Keratinocyte (primary cell): ENCODE data around the gene CCL27. TPM values are rescaled to one million over a fixed set of nuclear protein-coding genes. Genes with fewer than 3 reads are reported as not detected.

Experiments
- DNase-seq: peaks from one replicate; pipeline ENCODE4 v3.0.0-alpha.2; 2011; ENCODE audit warnings: low read depth, missing footprints, low spot score
- FAIRE-seq: peaks from 2 replicates; lab custom pipeline; 2011; peaks lifted over from hg19 to GRCh38; lab: Jason Lieb, UNC
- H2AFZ ChIP-seq: 2 replicates; pipeline ENCODE4 v1.6.0; 2012; ENCODE audit warnings: low read length, control low read depth, inconsistent platforms; ENCODE audit not compliant: control insufficient read depth
- H3K27ac ChIP-seq: 2 replicates; pipeline ENCODE4 v1.5.1; 2011; ENCODE audit warnings: low read length; ENCODE audit not compliant: control insufficient read depth, insufficient read depth
- H3K27me3 ChIP-seq: 3 replicates; pipeline ENCODE4 v1.6.0; 2011; ENCODE audit warnings: low read length; ENCODE audit not compliant: control insufficient read depth, insufficient read depth; ENCODE audit errors: extremely low read depth
- H3K36me3 ChIP-seq, 2 experiments: 2 replicates in 1 of 2; 3 replicates in 1 of 2; pipeline ENCODE4 v1.5.1; 2011; ENCODE audit warnings: low read length in 2 of 2, mild to moderate bottlenecking in 1 of 2; ENCODE audit not compliant: control insufficient read depth in 2 of 2, insufficient read depth in 2 of 2; ENCODE audit errors: extremely low read depth in 1 of 2
- H3K4me1 ChIP-seq: 3 replicates; pipeline ENCODE4 v1.5.1; 2011; ENCODE audit warnings: low read length; ENCODE audit not compliant: control insufficient read depth, insufficient read depth; ENCODE audit errors: extremely low read depth
- H3K4me2 ChIP-seq: 3 replicates; pipeline ENCODE4 v1.6.0; 2011; ENCODE audit warnings: low read depth, low read length; ENCODE audit not compliant: control insufficient read depth, insufficient read depth; ENCODE audit errors: extremely low read depth
- H3K4me3 ChIP-seq, 3 experiments: fragments of 200-600 bp in 1 of 3; sonication (generic) in 1 of 3; 2 replicates in 2 of 3; 3 replicates in 1 of 3; pipeline ENCODE4 v1.5.1; 2011 to 2016; ENCODE audit warnings: low read length in 3 of 3, mild to moderate bottlenecking in 3 of 3, control low read depth in 2 of 3, inconsistent platforms in 1 of 3, low read depth in 1 of 3, mixed read lengths in 1 of 3, mixed run types in 1 of 3, moderate library complexity in 1 of 3; ENCODE audit not compliant: control insufficient read depth in 2 of 3, insufficient read depth in 2 of 3; ENCODE audit errors: extremely low read depth in 1 of 3
- H3K79me2 ChIP-seq: 2 replicates; pipeline ENCODE4 v1.6.0; 2012; ENCODE audit warnings: low read length; ENCODE audit not compliant: control insufficient read depth, insufficient read depth
- H3K9ac ChIP-seq: 3 replicates; pipeline ENCODE4 v1.6.0; 2011; ENCODE audit warnings: low read length; ENCODE audit not compliant: control insufficient read depth, insufficient read depth; ENCODE audit errors: extremely low read depth
- H3K9me1 ChIP-seq: 3 replicates; pipeline ENCODE4 v1.6.0; 2011; ENCODE audit warnings: low read length; ENCODE audit not compliant: control insufficient read depth, insufficient read depth; ENCODE audit errors: extremely low read depth
- H3K9me3 ChIP-seq: 2 replicates; pipeline ENCODE4 v1.5.1; 2012; ENCODE audit warnings: low read depth, low read length; ENCODE audit not compliant: control insufficient read depth
- H4K20me1 ChIP-seq: 3 replicates; pipeline ENCODE4 v1.6.0; 2011; ENCODE audit warnings: low read length; ENCODE audit not compliant: control insufficient read depth, insufficient read depth; ENCODE audit errors: extremely low read depth
- EZH2 ChIP-seq: IDR thresholded peaks from one replicate; pipeline ENCODE4 v1.6.1; 2012; ENCODE audit warnings: inconsistent platforms, mild to moderate bottlenecking, low read length, moderate library complexity
- dilution Hi-C: fragments of 300-500 bp; cut with MboI; formaldehyde crosslinking; loops from one replicate; pipeline ENCODE4 v1.7.0; 2020; ENCODE audit warnings: low sequenced_read_pairs; ENCODE audit not compliant: extremely low pct_ligation_motif_present
- polyA plus RNA-seq, 5 experiments: library from polyadenylated mRNA; depleted of rRNA in 3 of 5; stranded (reverse) in 3 of 5; stranded (forward) in 1 of 5; unstranded in 1 of 5; fragments of >200 nt; gene quantifications; 1 replicate in 1 of 5; 2 replicates in 3 of 5; 3 replicates in 1 of 5; pipeline versions ENCODE4 v1.2.1 to v1.2.3, GENCODE V29; 2011 to 2012; ENCODE audit warnings: missing spikeins in 2 of 5, low read depth in 1 of 5, low replicate concordance in 1 of 5
- TF ChIP-seq, protein P1 (sequence below), 3 experiments: IDR thresholded peaks in 1 of 3; conservative IDR thresholded peaks in 1 of 3; optimal IDR thresholded peaks in 1 of 3; 2 replicates in 2 of 3; 3 replicates in 1 of 3; pipeline versions ENCODE3 to v1.5.1; 2011; ENCODE audit warnings: low read length in 3 of 3, mild to moderate bottlenecking in 3 of 3, moderate library complexity in 2 of 3, control low read depth in 1 of 3, inconsistent platforms in 1 of 3; ENCODE audit not compliant: insufficient read depth in 2 of 3; ENCODE audit errors: extremely low read depth in 1 of 3

The CCL27 gene
- polyA plus RNA-seq, 1 donor (not counting 4 experiments of a cell fraction or from before 2014, with no cell fraction given) = 0.46 TPM

- FAIRE-seq (no peak), DNase-seq (no peak)
- H3K9ac ChIP-seq = peak overlapping the region; percentile 25
- H3K4me2 ChIP-seq = peak overlapping the region; percentile 97
- H3K4me3 ChIP-seq = peak overlapping the region in 1 of 3 experiments; percentile 24
- no peak overlapping the region for H2AFZ ChIP-seq
- dilution Hi-C loops = no loop called here
- peaks cover under 1% of the 10 kb centered on the region for H3K27me3 ChIP-seq
- H3K4me1 ChIP-seq = peaks cover 28% of the 10 kb centered on the region
- no peaks in the 10 kb centered on the region for H3K9me3 ChIP-seq
- H3K79me2 ChIP-seq = peaks cover 25% of the 10 kb centered on the region
- H4K20me1 ChIP-seq = peaks cover 2% of the 10 kb centered on the region
- H3K27ac ChIP-seq = no peak overlapping the region
- H3K36me3 ChIP-seq = peaks cover 11 to 12% of the 10 kb centered on the region in 2 experiments
- H3K9me1 ChIP-seq = no peaks in the 10 kb centered on the region
- TF ChIP-seq EZH2 = no peak
- TF ChIP-seq, protein P1, sequence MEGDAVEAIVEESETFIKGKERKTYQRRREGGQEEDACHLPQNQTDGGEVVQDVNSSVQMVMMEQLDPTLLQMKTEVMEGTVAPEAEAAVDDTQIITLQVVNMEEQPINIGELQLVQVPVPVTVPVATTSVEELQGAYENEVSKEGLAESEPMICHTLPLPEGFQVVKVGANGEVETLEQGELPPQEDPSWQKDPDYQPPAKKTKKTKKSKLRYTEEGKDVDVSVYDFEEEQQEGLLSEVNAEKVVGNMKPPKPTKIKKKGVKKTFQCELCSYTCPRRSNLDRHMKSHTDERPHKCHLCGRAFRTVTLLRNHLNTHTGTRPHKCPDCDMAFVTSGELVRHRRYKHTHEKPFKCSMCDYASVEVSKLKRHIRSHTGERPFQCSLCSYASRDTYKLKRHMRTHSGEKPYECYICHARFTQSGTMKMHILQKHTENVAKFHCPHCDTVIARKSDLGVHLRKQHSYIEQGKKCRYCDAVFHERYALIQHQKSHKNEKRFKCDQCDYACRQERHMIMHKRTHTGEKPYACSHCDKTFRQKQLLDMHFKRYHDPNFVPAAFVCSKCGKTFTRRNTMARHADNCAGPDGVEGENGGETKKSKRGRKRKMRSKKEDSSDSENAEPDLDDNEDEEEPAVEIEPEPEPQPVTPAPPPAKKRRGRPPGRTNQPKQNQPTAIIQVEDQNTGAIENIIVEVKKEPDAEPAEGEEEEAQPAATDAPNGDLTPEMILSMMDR (optimal IDR thresholded peaks at IDR 0.05 in 1 of 3, IDR thresholded peaks at IDR 0.05 in 1 of 3, conservative IDR thresholded peaks at IDR 0.05 in 1 of 3; ENCODE audit: extremely low read depth in 1 of 3, insufficient read depth in 2 of 3, low read length in 3 of 3) = no peak
Observed at GRCh38 chr9:34635556-34635955, 26.9 kb downstream of the CCL27 start.

DNA sequence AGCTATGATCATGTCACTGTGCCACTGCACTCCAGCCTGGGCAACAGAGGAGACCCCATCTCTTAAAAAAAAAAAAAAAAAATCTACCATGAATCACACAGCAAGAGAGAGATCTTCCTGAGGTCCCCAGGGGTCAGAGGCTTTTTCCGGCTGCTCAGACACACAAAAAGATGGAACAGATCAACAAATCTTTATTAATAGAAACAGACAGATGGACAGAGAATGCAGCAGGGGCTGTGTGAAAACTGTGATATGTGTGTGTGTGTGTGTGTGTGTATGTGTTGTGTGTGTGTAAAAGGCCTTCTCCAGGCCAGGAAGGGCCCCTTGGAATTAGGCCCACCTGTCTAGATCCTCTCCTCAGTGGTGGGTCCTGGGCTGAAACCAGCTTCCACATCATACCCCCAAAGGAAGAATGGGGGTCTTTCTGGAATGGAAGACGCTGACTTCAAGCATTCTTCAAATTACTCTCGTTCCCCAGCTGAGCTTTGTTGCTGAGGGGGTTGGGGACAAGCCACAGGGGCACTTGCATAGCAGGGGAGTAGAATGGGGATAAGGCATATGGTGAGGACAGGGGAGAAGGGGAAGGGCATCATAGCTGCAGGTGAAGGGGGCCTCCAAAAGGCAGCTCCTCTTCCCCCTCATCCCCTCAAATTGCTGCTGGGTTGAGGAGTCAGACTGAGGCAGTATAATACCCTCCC is 27.8 kb downstream of the CCL27 start:
- H2AFZ ChIP-seq = no peak overlapping the region
- H3K9me1 ChIP-seq = no peaks in the 10 kb centered on the region
- no peak overlapping the region for H3K4me3 ChIP-seq
- peaks cover 28% of the 10 kb centered on the region for H3K4me1 ChIP-seq
- H3K4me2 ChIP-seq = no peak overlapping the region
- dilution Hi-C loops = no loop called here
- H3K27ac ChIP-seq = no peak overlapping the region
- H3K27me3 ChIP-seq = peaks cover 6% of the 10 kb centered on the region
- H3K9me3 ChIP-seq = no peaks in the 10 kb centered on the region
- H3K36me3 ChIP-seq = peaks cover 11 to 12% of the 10 kb centered on the region in 2 experiments
- H3K79me2 ChIP-seq = peaks cover 25% of the 10 kb centered on the region
- TF ChIP-seq, protein P1 (optimal IDR thresholded peaks at IDR 0.05 in 1 of 3, IDR thresholded peaks at IDR 0.05 in 1 of 3, conservative IDR thresholded peaks at IDR 0.05 in 1 of 3; ENCODE audit: extremely low read depth in 1 of 3, insufficient read depth in 2 of 3, low read length in 3 of 3) = no peak
- TF ChIP-seq EZH2 = no peak
- H3K9ac ChIP-seq = no peak overlapping the region
- peaks cover 2% of the 10 kb centered on the region for H4K20me1 ChIP-seq
- FAIRE-seq (no peak), DNase-seq (no peak)
